Stimulated activated CD8-positive, alpha-beta memory T cell treated with anti-CD3 and anti-CD28 coated beads, Interleukin-2, amount 100 ng/mL, for 48 hours (primary cell): ENCODE results near the gene GTF2F2.
A peak's percentile ranks its signal among the peaks of the same experiment; 100 is the strongest.
"Not testable (repeated sequence)": the region's sequence is repeated elsewhere in the genome, so short reads cannot be mapped to it uniquely, and the experiment has no call there.

Experiments used
- DNase-seq, 2 donors: peaks; one replicate each; pipeline ENCODE4 v3.0.0-alpha.2; 2020; ENCODE audit warnings: low read depth in 2 of 2

The GTF2F2 gene

DNA sequence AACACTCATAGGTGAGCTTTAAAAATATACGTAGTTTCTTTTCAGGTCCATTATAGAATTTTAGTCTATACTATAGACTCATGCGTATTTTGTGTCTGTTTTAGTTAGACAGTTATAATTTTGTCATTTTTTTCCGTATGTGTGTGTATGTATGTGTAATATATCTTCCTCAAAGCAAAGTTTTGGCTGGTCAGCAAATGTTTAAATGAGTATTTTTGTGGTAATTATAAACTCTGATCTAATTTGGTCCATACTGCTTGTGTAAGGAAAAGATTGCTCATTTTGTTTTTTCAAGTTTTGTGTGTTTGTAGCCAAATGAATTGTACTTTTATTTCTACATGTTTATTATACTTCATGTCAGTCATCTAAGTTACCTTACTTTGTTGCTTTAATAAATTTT lies 60.0 kb downstream of the GTF2F2 start:
- no peak for DNase-seq

GRCh38 chr13:45180713-45181601 lies 60.6 kb downstream of the GTF2F2 start:
- DNase-seq: no peak

DNA sequence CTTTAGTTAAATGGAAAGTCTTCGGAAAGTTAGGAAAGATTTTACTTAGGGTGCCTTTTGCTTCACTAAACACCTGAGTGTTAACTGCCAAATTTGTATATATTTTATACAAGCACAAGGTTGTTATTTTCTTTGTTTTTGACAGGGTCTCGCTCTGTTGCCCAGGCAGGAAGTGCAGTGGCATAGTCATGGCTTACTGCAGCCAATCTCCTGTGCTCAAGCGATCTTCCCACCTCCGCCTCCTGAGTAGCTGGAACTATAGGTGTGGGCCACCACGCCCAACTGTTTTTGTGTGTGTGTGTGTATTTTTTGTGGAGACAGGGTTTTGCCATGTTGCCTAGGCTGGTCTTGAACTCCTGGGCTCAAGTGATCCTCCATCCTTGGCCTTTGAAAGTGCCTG lies 64.4 kb downstream of the GTF2F2 start:
- DNase-seq: no peak

GRCh38 chr13:45185286-45185685 lies 65.0 kb downstream of the GTF2F2 start:
- no peak for DNase-seq

GRCh38 chr13:45189077-45189476 lies 68.8 kb downstream of the GTF2F2 start:
- DNase-seq: not testable (repeated sequence)

- DNase-seq: not testable (repeated sequence)
Measured at GRCh38 chr13:45189511-45189910, 69.2 kb downstream of the GTF2F2 start.

DNA sequence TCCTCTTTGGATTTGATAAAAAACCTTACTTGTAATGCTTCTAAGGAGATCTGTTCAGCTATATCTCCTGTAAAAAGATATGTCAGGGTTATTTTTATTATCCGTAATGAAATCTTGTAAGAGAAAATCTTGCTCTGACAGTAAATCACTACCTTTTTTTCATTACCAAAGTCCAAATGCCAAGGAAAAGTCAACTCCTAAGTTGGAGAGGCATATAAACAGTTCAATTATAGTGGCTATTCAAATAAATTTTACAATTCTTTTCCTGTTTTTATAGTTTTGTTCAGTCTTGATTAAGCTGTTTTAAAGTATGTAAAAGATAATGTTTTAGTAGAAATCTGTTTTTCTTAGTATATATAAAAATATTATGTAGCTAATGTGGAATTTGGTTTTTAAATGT lies 71.6 kb downstream of the GTF2F2 start:
- no peak for DNase-seq

- DNase-seq: no peak
Measured at GRCh38 chr13:45194081-45194939, 74.0 kb downstream of the GTF2F2 start.

DNA sequence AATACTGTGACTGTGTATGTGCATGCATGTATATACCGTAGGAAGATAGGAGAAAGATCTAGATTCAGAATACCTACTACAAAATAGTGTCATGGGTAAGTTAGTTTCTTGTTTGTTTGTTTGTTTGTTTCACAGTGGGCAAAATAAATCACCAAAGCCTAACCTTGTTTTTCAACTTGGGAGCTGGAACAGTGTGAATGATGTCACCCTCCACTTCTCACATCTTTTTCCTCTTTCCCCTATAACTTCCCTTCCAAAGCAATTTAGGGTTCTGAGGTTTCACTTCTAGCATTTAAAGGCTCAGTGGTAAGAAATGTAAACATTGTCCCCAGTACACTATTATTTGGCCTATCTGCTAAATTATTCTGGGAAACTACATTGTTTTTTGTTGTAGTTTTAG lies 75.1 kb downstream of the GTF2F2 start:
- no peak for DNase-seq

DNA sequence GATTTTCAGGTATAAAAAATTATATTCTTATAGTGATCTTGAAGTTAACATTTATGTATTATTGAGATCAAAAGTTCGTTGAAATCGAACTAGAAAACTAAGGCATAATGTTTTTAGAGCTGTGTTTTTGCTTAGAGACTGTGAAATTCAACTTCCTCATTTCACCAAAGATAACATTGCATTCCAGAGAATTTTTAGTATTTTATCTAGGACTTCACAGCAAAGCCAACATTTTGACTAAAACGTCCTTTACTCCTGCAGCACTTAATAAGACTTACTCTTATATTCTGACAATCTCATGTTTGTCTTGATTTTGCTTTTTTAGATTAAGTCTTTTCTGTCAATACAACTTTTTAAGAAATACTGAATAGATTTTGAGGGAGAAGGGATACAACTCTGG lies 75.8 kb downstream of the GTF2F2 start:
- DNase-seq: no peak

GRCh38 chr13:45196622-45197021 lies 76.3 kb downstream of the GTF2F2 start:
- no peak for DNase-seq

DNA sequence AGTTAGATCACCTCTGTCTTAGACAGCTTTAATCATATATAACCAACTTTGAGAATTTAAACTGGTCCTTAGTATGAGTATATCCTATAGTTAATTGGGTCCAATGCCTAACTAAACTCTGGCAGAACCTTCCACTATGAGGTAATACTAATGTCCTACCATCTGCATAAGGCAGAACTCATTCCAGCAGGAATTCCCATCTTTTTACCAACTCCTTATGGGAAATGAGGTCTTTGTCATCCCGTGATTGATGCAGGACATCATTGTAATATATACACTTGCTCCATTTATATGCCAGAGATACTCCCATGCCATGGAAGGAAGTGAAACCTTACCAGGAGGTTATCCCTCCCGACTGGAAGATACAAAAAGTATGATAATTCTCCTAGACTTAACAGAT lies 77.7 kb downstream of the GTF2F2 start:
- no peak for DNase-seq

- no peak for DNase-seq
Measured at GRCh38 chr13:45198924-45199323, 78.6 kb downstream of the GTF2F2 start.

- no peak for DNase-seq
Measured at GRCh38 chr13:45199711-45200110, 79.4 kb downstream of the GTF2F2 start.

DNA sequence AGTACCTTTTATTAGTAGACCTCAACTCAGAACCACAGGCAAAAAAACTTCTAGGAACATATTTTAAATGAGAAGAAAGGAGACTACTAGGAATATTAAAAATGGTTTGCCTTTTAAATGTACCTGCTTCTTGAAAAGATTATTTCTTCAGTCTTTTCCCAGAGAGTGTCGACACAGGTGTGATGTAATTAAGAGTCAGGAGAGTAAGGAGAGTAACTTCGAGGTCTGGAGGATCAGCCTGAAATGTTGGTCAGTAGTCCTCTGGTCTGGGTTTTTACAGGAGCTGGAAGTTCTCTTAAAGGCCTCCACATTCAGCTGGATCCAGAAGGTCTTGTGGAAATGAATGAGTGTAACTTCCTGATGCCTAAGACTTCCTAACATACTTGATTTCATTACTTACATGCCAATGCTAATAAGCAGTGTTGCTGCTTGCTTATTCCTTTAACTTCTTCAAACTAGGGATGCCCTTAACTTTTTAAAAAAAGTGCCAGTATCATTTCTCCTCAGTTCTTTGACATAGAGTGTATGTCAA lies 80.5 kb downstream of the GTF2F2 start, which contains the start of gene KCTD4:
Gene KCTD4, minus strand, starts transcription at position 345 of the 532 bp plus-strand sequence. CDS start 6,478 bp downstream, outside the sequence.
- no peak for DNase-seq

DNA sequence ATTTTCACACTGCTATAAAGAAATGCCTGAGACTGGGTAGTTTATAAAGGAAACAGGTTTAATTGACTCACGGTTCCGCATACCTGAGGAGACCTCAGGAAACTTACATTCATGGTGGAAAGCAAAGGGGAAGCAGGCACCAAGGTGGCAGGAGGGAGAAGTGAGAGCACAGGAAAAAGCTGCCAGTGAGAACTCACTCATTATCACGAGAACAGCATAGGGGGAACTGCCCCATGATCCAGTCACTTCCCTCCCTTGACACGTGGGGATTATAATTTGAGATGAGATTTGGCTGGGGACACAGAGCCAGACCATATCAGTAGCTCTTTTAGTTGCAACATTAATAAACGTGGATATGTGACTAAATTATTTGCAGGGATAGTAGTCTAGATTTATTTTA lies 84.8 kb downstream of the GTF2F2 start:
- no peak for DNase-seq

- DNase-seq: peak in 1 of 2 donors; percentile 1
Measured at GRCh38 chr13:45206340-45206739, 86.0 kb downstream of the GTF2F2 start.

GRCh38 chr13:45207319-45207718 lies 87.0 kb downstream of the GTF2F2 start:
- DNase-seq: no peak

DNA sequence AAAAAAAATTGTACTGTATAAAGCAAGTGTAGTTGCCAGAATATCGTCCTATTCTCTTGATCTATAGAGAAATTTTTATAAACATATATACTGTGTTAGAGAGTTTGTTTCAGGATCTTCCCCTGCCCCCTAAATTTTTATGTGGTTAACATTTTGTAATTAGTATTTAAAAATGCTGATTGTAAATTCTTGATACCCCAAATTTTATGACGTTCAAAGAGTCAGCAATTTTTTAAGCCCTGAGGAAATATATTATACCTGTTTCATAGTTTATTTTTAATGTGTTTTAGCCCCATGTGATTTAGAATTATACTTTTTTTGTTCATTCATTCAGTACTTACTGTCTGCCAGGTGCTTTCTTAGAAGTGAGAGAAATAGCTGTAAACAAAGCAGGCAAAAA lies 87.8 kb downstream of the GTF2F2 start:
- no peak for DNase-seq

GRCh38 chr13:45209229-45209628 lies 88.9 kb downstream of the GTF2F2 start:
- DNase-seq: no peak

DNA sequence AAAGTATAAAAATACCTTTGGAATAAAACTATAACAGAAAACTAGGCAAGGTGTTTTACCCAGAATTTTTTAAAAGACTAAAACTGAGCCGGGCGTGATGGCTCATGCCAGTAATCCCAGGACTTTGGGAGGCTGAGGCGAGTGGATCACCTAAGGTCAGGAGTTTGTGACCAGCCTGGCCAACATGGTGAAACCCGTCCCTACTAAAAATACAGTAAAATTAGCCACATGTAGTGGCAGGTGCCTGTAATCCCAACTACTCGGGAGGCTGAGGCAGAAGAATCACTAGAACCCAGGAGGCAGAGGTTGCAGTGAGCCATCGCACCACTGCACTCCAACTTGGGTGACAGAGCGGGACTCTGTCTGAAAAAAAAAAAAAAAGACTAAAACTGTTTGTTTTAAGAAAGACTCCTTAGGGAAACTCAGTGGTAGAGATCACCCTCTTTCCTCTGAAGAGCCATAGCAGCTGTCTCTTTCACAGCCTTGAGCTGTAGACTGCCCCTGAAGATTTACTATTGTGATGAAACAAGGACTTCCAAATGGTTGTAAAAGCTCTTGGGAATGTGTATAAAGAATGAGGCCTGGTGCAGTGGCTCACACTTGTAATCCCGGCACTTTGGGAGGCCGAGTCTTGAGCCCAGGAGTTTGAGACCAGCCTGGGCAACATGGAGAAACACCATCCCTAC lies 95.2 kb downstream of the GTF2F2 start:
- no peak for DNase-seq

DNA sequence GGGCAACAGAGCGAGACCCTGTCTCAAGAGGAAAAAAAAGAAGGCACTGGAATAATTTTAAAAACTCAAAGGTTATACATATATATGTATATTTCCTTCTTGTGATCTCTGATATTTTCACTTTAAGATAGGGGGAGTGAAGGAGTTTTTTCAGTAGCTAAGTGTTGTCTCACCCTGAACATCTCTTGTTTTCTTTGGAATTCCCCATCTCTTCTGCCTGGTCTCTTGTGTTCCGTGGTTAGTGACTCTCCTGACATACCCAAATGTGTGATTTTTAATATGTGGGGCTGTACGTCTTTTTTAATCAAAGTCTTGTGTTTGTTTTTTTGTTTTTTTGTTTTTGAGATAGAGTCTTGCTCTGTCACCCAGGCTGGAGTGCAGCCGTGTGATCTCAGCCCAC lies 95.9 kb downstream of the GTF2F2 start:
- no peak for DNase-seq
